Measurements from ENCODE around the gene SRSF9. TPM values are rescaled to one million over a fixed set of nuclear protein-coding genes. Genes with fewer than 3 reads are reported as not detected.

SRSF9 gene
- total and polyA plus RNA-seq, 5 donors = 40.3 to 59.5 (median 46.9) TPM

DNA sequence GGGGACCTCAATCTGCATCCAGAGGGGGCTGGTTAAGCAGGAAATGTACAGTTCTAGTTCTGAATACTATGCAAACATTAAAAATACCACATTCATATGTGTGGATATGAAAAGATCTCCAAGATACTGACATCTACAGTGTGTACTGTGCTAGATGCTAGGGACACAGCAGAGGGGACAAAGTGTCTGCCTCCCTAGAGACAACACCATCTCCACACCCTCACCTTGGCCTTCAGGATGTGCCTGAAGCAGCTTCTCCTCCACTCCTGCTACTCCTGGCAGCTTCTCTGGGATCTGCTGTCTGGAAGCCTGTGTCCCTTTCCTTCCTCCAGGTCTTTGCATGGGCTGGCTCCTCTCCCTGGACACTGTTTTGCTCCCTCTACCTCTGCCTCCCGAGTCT lies 10.7 kb upstream of the SRSF9 start:
- DNase-seq (no peak), ATAC-seq (no peak)
- Histone ChIP-seq H3K4me3 (ENCODE audit: low read length) (no peak overlapping the region), H3K27ac (ENCODE audit: low read length) (no peak overlapping the region), H3K27me3 (ENCODE audit: control insufficient read depth, insufficient read depth) (no peaks in the 10 kb centered on the region), H3K9me3 (ENCODE audit: control insufficient read depth, low read length) (no peaks in the 10 kb centered on the region), H3K4me1 (ENCODE audit: control insufficient read depth, insufficient read depth, low read length) (no peaks in the 10 kb centered on the region)
- 68% methylated on average over 1 of the region's 1 CpG for WGBS
- intact Hi-C loops (cut with DNase I) = no loop called here

DNA sequence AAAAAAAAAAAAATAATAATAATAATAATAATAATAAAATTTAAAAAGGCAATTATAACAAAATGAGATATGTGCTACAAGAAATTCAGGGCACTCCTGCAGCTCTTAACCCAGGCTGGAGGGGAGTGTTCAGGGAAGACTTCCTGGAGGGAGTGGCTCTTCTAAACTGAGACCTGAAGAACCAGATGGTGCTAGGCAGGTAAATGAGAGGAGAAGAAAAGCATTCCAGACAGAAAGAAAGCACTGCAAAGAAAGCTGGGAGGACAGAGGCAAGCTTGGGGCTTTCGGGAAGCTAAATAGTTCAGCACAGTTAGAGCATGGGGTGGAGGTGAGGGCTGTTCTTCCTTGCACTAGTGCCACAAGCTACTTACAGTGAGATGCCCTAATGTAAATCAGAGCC lies 9.9 kb upstream of the SRSF9 start:
- DNase-seq = no peak
- H3K27me3 ChIP-seq (ENCODE audit: control insufficient read depth, insufficient read depth) = no peaks in the 10 kb centered on the region
- H3K27ac ChIP-seq (ENCODE audit: low read length) = no peak overlapping the region
- intact Hi-C loops (cut with DNase I) = loop anchor here in 1 of 4 donors (10.0 kb wide), 1 partner anchor 55 kb away; the partner anchor contains the start of gene RNF10
- H3K4me1 ChIP-seq (ENCODE audit: control insufficient read depth, insufficient read depth, low read length) = no peaks in the 10 kb centered on the region
- H3K9me3 ChIP-seq (ENCODE audit: control insufficient read depth, low read length) = no peaks in the 10 kb centered on the region
- WGBS = 93% methylated on average over 1 of the region's 1 CpG
- ATAC-seq = no peak
- H3K4me3 ChIP-seq (ENCODE audit: low read length) = no peak overlapping the region

DNA sequence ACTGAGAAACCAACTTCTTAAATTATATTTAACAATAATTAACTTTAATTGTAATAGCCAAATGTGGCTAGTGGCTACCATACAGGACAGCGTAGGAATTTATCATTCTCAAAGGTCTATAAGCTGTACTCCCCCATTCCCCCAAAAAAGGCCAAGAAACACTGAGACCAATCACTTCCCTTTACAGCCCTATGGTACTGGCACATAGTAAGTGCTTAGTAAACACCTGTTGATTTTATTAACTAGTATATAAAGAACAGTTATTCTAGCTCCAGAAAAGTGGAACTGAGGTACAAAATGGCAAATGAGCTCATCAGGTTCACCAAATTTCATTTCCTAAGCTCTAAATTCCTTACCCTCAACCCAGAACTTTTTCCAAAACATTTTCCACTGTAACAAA lies 6.1 kb upstream of the SRSF9 start:
- Histone ChIP-seq H3K4me1 (ENCODE audit: control insufficient read depth, insufficient read depth, low read length) (no peaks in the 10 kb centered on the region), H3K27ac (ENCODE audit: low read length) (no peak overlapping the region), H3K9me3 (ENCODE audit: control insufficient read depth, low read length) (no peaks in the 10 kb centered on the region), H3K27me3 (ENCODE audit: control insufficient read depth, insufficient read depth) (no peaks in the 10 kb centered on the region), H3K4me3 (ENCODE audit: low read length) (no peak overlapping the region)
- 100% methylated on average over 1 of the region's 1 CpG for WGBS
- DNase-seq = no peak
- no peak for ATAC-seq
- intact Hi-C loops (cut with DNase I) = loop anchor here in 1 of 4 donors (10.0 kb wide), 1 partner anchor 59 kb away; the partner anchor contains the start of gene RNF10

DNA sequence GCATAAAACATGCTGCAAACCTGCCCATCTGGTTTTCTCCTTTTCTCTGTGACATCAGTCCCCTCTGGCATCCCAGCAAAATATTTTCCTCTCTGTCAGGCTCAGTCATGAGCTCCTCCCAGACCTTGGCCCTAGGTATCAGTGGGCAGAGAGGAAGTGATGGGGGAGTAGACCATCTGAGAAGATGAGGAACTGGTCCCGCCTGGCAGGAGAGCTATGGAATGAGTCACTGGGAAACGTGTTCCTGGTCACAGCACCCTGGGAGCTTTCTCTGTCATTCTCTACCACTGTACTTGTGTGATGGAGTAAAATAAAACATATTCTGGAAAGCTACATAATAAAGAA lies 5.0 kb upstream of the SRSF9 start:
- H3K27ac ChIP-seq (ENCODE audit: low read length) = no peak overlapping the region
- 20% methylated on average over 2 of the region's 2 CpGs for WGBS
- DNase-seq (no peak), ATAC-seq (peak in 1 of 2 donors; percentile 6)
- H3K27me3 ChIP-seq (ENCODE audit: control insufficient read depth, insufficient read depth) = no peaks in the 10 kb centered on the region
- no peaks in the 10 kb centered on the region for H3K9me3 ChIP-seq (ENCODE audit: control insufficient read depth, low read length)
- H3K4me1 ChIP-seq (ENCODE audit: control insufficient read depth, insufficient read depth, low read length) = peaks cover 2% of the 10 kb centered on the region
- intact Hi-C loops (cut with DNase I) = loop anchor here in 1 of 4 donors (10.0 kb wide), 1 partner anchor 60 kb away; the partner anchor contains the start of gene RNF10
- H3K4me3 ChIP-seq (ENCODE audit: low read length) = no peak overlapping the region

DNA sequence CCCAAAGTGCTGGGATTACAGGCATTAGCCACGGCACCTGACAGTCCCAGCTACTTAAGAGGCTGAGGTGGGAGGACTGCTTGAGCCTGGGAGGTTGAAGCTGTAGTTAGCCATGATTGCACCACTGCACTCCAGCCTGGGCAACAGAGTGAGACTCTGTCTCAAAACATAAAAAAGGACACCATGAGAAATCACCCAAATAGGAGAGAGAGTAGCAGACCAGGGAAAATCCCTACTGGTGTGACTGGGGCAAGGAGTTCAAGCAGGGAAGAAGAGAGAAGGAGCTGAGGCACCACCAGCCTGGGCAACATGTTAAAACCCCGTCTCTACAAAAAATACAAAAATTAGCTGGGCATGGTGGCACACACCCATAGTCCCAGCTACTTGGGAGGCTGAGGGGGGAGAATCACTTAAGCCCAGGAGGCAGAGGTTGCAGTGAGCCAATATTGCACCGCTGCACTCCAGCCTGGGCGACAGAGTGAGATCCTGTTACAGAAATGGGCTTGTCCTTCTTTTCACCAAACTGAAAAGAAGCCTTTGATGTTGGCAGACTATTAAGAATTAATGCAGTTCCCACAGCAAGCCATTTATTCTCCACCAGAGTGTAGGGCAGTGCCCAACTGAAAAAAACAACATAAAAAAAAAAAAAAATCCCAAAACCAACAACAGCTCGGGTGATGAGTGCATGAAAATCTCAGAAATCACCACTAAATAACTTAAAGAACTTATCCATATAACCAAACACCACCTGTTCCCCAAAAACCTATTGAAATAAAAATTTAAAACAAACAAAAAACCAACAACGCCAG lies 4.5 kb upstream of the SRSF9 start:
- intact Hi-C loops (cut with DNase I) = loop anchor here in 1 of 4 donors (10.0 kb wide), 1 partner anchor 61 kb away; the partner anchor contains the start of gene RNF10
- no peak overlapping the region for H3K4me3 ChIP-seq (ENCODE audit: low read length)
- no peaks in the 10 kb centered on the region for H3K9me3 ChIP-seq (ENCODE audit: control insufficient read depth, low read length)
- ATAC-seq = no peak
- 78% methylated on average over 6 of the region's 6 CpGs for WGBS
- DNase-seq = no peak
- H3K27me3 ChIP-seq (ENCODE audit: control insufficient read depth, insufficient read depth) = no peaks in the 10 kb centered on the region
- no peak overlapping the region for H3K27ac ChIP-seq (ENCODE audit: low read length)
- H3K4me1 ChIP-seq (ENCODE audit: control insufficient read depth, insufficient read depth, low read length) = peaks cover 2% of the 10 kb centered on the region

DNA sequence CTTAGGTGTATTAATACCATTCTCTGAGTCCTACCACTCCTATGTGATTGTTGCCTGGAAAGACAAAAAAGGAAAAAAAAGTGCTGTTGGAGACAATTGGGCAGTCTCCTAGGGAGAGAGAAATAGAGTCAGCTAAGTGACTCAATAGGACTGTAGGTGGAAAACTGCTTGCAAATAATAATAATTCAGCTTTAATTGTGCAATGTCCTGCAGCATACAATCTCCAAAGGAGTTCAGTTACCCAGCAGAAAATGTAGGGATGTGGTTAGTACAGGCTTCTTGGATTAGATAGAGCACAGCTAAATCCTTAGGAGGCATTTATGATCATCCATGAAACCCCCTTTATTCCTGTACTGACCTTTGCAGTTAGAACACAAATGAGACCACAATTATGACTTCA lies 3.0 kb upstream of the SRSF9 start:
- DNase-seq = no peak
- H3K27me3 ChIP-seq (ENCODE audit: control insufficient read depth, insufficient read depth) = no peaks in the 10 kb centered on the region
- H3K9me3 ChIP-seq (ENCODE audit: control insufficient read depth, low read length) = no peaks in the 10 kb centered on the region
- intact Hi-C loops (cut with DNase I) = loop anchor here in 1 of 4 donors (10.0 kb wide), 1 partner anchor 62 kb away; the partner anchor contains the start of gene RNF10
- no peak overlapping the region for H3K27ac ChIP-seq (ENCODE audit: low read length)
- H3K4me3 ChIP-seq (ENCODE audit: low read length) = no peak overlapping the region
- no peak for ATAC-seq
- peaks cover 2% of the 10 kb centered on the region for H3K4me1 ChIP-seq (ENCODE audit: control insufficient read depth, insufficient read depth, low read length)

DNA sequence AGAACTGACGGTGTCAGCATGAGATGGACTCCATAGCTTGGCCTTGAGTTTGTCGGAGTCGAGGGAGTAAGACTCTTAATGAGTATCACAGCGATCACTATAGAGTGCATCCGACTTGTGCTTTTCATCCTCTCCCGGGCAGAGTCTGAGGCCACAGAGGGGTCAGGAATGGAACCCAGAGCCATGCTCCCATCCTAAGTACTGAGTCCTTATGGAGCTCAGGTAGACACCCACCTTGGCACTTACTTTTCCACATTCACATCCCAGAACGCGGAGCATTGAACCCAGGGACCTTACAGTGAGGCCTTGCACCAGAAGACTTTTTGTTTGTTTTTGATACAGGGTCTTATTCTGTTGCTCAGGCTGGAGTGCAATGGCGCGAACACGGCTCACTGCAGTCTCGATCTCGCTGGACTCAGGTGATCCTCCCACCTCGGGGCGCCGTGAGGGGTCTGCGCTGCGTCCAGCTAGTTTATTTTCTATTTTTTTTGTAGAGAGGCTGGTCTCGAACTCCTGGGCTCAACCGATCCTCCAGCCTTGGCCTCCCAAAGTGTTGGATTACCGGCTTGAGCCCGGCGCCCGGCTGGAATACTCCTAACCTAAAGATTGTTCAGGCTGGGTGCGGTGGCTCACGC lies 719 bp upstream of the SRSF9 start:
- DNase-seq (peak in 1 of 3 donors; percentile 39), ATAC-seq (peak; percentile 26 to 41)
- intact Hi-C loops (cut with DNase I) = loop anchor here in 1 of 4 donors (10.0 kb wide), 1 partner anchor 65 kb away; the partner anchor contains the start of gene RNF10
- H3K27ac ChIP-seq (ENCODE audit: low read length) = peak overlapping the region; percentile 48
- peaks cover 2% of the 10 kb centered on the region for H3K4me1 ChIP-seq (ENCODE audit: control insufficient read depth, insufficient read depth, low read length)
- WGBS = 68% methylated on average over 26 of the region's 26 CpGs
- no peaks in the 10 kb centered on the region for H3K9me3 ChIP-seq (ENCODE audit: control insufficient read depth, low read length)
- H3K27me3 ChIP-seq (ENCODE audit: control insufficient read depth, insufficient read depth) = no peaks in the 10 kb centered on the region
- peak overlapping the region; percentile 99 for H3K4me3 ChIP-seq (ENCODE audit: low read length)

DNA sequence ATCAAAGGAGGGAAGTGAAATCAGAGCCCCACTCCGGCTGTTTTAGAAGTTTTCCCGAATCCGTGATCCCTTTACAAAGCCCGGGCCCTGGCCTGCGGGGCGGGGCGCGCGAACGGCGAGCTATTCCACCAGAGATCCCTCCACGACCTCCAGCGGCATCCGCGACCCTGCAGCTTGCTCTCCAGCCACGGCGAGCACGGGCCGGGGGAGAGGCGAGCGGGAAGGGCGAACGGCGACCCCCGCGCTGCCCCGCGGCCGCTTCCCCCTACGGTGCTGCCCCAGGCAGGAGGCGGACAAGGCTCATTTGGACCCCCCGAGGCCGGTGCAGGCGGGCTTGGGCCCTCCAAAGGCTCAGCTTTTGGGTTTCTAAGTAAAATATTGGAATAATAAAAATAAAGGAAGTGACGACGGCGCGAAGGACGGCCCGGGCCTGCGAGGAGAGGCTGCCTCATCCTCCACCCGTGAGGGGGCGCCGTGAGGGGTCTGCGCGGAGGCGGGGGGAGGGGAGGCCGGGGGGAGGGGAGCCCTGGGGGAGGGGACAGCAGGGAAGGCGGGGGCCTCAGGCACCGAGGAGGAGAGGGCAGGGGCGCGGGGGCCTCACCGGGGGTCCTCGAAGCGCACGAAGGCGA lies 613 bp downstream of the SRSF9 start:
- H3K9me3 ChIP-seq (ENCODE audit: control insufficient read depth, low read length) = no peaks in the 10 kb centered on the region
- peak overlapping the region; percentile 99 for H3K4me3 ChIP-seq (ENCODE audit: low read length)
- ATAC-seq (peak; percentile 43 to 56), DNase-seq (peak; percentile 51 to 80 (median 79))
- H3K4me1 ChIP-seq (ENCODE audit: control insufficient read depth, insufficient read depth, low read length) = peaks cover 2% of the 10 kb centered on the region
- H3K27me3 ChIP-seq (ENCODE audit: control insufficient read depth, insufficient read depth) = no peaks in the 10 kb centered on the region
- under 1% methylated on average over 57 of the region's 57 CpGs for WGBS
- peak overlapping the region; percentile 94 for H3K27ac ChIP-seq (ENCODE audit: low read length)
- intact Hi-C loops (cut with DNase I) = no loop called here

DNA sequence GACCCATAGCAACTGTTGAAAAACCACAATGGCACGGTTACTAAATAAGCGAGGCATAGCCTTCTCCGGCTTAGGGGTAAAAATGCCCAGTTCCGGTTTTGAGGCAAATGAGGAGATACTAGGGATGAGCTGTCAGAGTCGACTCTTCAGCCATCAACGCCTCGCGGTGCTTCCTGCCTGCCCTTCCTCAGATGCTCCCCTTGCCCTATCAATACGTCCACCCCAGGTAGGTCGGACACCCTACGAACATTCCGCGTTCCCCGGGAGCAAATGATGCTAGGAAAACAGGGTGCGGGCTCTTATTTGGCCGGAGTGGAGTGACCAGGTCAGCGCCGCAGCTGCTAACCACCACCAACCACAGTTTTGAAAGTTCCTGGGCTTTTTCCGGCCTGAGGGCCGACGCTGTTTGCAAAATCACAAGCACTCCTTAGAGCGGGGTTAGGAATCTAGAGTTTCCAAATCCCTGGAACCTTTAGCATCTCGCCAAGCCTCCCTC lies 1.2 kb downstream of the SRSF9 start:
- intact Hi-C loops (cut with DNase I) = no loop called here
- 1% methylated on average over 23 of the region's 23 CpGs for WGBS
- Histone ChIP-seq H3K4me1 (ENCODE audit: control insufficient read depth, insufficient read depth, low read length) (peaks cover 2% of the 10 kb centered on the region), H3K9me3 (ENCODE audit: control insufficient read depth, low read length) (no peaks in the 10 kb centered on the region), H3K27ac (ENCODE audit: low read length) (peak overlapping the region; percentile 94), H3K27me3 (ENCODE audit: control insufficient read depth, insufficient read depth) (no peaks in the 10 kb centered on the region), H3K4me3 (ENCODE audit: low read length) (peak overlapping the region; percentile 99)
- ATAC-seq (peak in 1 of 2 donors; percentile 24), DNase-seq (peak in 2 of 3 donors; percentile 30 to 64)

DNA sequence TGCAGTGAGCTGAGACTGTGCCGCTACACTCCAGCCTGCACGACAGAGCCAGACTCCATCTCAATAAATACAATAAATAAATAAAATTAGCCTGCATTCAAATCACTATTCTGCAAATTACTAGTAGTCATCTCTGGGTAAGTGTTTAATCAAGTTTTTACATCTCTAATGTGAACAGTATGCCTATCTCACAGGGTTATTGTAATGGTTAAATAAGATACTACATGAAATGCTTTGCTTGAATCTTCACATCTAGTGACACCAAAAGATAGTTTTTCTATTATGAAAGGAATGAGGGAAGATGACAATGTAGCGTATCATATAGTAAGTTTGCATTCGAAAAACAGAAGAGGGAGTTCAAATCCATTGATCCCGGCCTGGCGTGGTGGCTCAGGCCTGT lies 2.1 kb downstream of the SRSF9 start:
- Histone ChIP-seq H3K4me3 (ENCODE audit: low read length) (no peak overlapping the region), H3K27ac (ENCODE audit: low read length) (no peak overlapping the region), H3K4me1 (ENCODE audit: control insufficient read depth, insufficient read depth, low read length) (peaks cover 2% of the 10 kb centered on the region), H3K27me3 (ENCODE audit: control insufficient read depth, insufficient read depth) (no peaks in the 10 kb centered on the region), H3K9me3 (ENCODE audit: control insufficient read depth, low read length) (no peaks in the 10 kb centered on the region)
- intact Hi-C loops (cut with DNase I) = no loop called here
- no peak for ATAC-seq
- DNase-seq = no peak
- WGBS = 94% methylated on average over 6 of the region's 6 CpGs
